Measurements from ENCODE around the gene BEGAIN. TPM values are rescaled to one million over a fixed set of nuclear protein-coding genes. Genes with fewer than 3 reads are reported as not detected.

BEGAIN gene
- total and polyA plus RNA-seq, 9 of the 15 experiments (the other 6 are each of a cell fraction or from before 2014, with no cell fraction given): 0.07 to 0.68 (median 0.55) TPM; not detected in 3

- no peak for TF ChIP-seq RREB1 (CRISPR knock-in tag; IDR thresholded peaks at IDR 0.05)
These were observed 31.6 kb upstream of the BEGAIN start (continued) for GRCh38 chr14:100618763-100619320.

GRCh38 chr14:100618318-100618693 is 31.1 kb upstream of the BEGAIN start:
- H3K9me1 ChIP-seq (ENCODE audit: control insufficient read depth, insufficient read depth, low read length): no peaks in the 10 kb centered on the region
- H3K4me3 ChIP-seq: no peak overlapping the region
- no peaks in the 10 kb centered on the region for H3K9me3 ChIP-seq (replicated peaks; ENCODE audit: control insufficient read depth, insufficient read depth, low read depth, low read length)
- no TSS peak for BruUV-seq (replicated peaks)
- intact Hi-C loops (cut with micrococcal nuclease) (no loop called here), in situ Hi-C loops (cut with MboI) (no loop called here)
- ATAC-seq (no peak), FAIRE-seq (no peak), DNase-seq (ENCODE audit: extremely low read depth in 1 of 4, low spot score in 3 of 4) (no peak)
- no peaks in the 10 kb centered on the region for H3K36me3 ChIP-seq (ENCODE audit: control insufficient read depth, insufficient read depth, low read length)
- POLR2A ChIA-PET: no interaction called here
- no peak for TF ChIP-seq GTF2A2 (tag; IDR thresholded peaks at IDR 0.05)
- TF ChIP-seq FOXJ2 (tag; IDR thresholded peaks at IDR 0.05): no peak
- no peak for TF ChIP-seq SMARCE1 (IDR thresholded peaks at IDR 0.05)
- TF ChIP-seq E2F5 (CRISPR knock-in tag; IDR thresholded peaks at IDR 0.05): no peak
- no peak for TF ChIP-seq RFX7 (CRISPR knock-in tag; IDR thresholded peaks at IDR 0.05)
- no peak for TF ChIP-seq DACH1 (IDR thresholded peaks at IDR 0.05; ENCODE audit: partially characterized antibody)
- TF ChIP-seq ZNF511 (CRISPR knock-in tag; IDR thresholded peaks at IDR 0.05): no peak
- no peak for TF ChIP-seq PTTG1 (tag; IDR thresholded peaks at IDR 0.05; ENCODE audit: low read depth)
- no peak for TF ChIP-seq IRF9 (tag; IDR thresholded peaks at IDR 0.05)
- TF ChIP-seq CCNT2 (IDR thresholded peaks at IDR 0.05; ENCODE audit: borderline replicate concordance, extremely low read depth, insufficient read length, low read depth, low read length): no peak
- no peak for TF ChIP-seq MYNN (IDR thresholded peaks at IDR 0.05)
- no peak for TF ChIP-seq MYNN (CRISPR knock-in tag; IDR thresholded peaks at IDR 0.05)
- no peak overlapping the region for H2AFZ ChIP-seq (ENCODE audit: low read depth, low read length)
- peaks cover 18% of the 10 kb centered on the region in 2 experiments; a peak in 4 of 5 replicates for H3K4me1 ChIP-seq (replicated peaks in 1 of 2; ENCODE audit: control insufficient read depth in 2 of 2, insufficient read depth in 2 of 2, low read length in 2 of 2)
- no peak overlapping the region for H3K27ac ChIP-seq (ENCODE audit: extremely low read depth, low read depth, low read length)
- H4K20me1 ChIP-seq (replicated peaks; ENCODE audit: control insufficient read depth, insufficient read depth, low read length): 0 out of 2 replicates have a peak, but pooled peaks cover 3% of the 10 kb centered on the region
- no peak overlapping the region for H3K9ac ChIP-seq (ENCODE audit: insufficient read depth in 1 of 2, low read depth in 2 of 2, low read length in 2 of 2)
- CTCF ChIA-PET (ENCODE audit: low intra/inter-chr PET ratio): no interaction called here
- H3K27me3 ChIP-seq (ENCODE audit: control insufficient read depth in 2 of 2, insufficient read depth in 2 of 2, low read length in 2 of 2): peaks cover 0 to 13% of the 10 kb centered on the region in 2 experiments; a peak in 2 of 5 replicates
- H3K79me2 ChIP-seq (ENCODE audit: control insufficient read depth, insufficient read depth, low read length): no peaks in the 10 kb centered on the region
- H3K4me2 ChIP-seq (ENCODE audit: insufficient read depth, low read length): no peak overlapping the region
- 19% methylated on average over 8 of the region's 9 CpGs for WGBS (ENCODE audit: insufficient coverage, low coverage, missing lambda C conversion rate)

Measured in K562 (cell line).